ENCODE data around the gene NYNRIN.

NYNRIN gene

GRCh38 chr14:24463017-24463883 lies 64.4 kb downstream of the NYNRIN start:
- no peak for DNase-seq

- DNase-seq = no peak
Observed at GRCh38 chr14:24463884-24464785, 65.3 kb downstream of the NYNRIN start.

- DNase-seq = no peak
Observed at GRCh38 chr14:24465368-24465767, 66.6 kb downstream of the NYNRIN start.

- DNase-seq = no peak
Observed at GRCh38 chr14:24465805-24466204, 67.0 kb downstream of the NYNRIN start.

Data from activated CD4-positive, alpha-beta T cell treated with anti-CD3 and anti-CD28 coated beads, Interleukin-2, amount 50 U/mL, for 1 hour (primary cell).